H1 (cell line): ENCODE data around the gene COL8A2. TPM values are rescaled to one million over a fixed set of nuclear protein-coding genes. Genes with fewer than 3 reads are reported as not detected.

Experiments used
- CTCF ChIA-PET: fragments of 300-600 bp; sonication (Branson Sonifier 250); formaldehyde crosslinking; loops from one replicate; lab custom pipeline; 2021; ENCODE audit not compliant: partially characterized antibody; lab: Charles Lee
- POLR2A ChIA-PET: fragments of 300-600 bp; sonication (Branson Sonifier 250); formaldehyde crosslinking; loops from one replicate; lab custom pipeline; 2021; ENCODE audit warnings: inconsistent platforms; ENCODE audit not compliant: partially characterized antibody; lab: Charles Lee
- DNase-seq, 2 experiments: peaks; one replicate each; pipeline versions ENCODE4 v3.0.0 to v3.0.0-alpha.2; 2010 to 2022; ENCODE audit warnings: low spot score in 2 of 2, low read depth in 1 of 2, mixed read lengths in 1 of 2
- FAIRE-seq: peaks from 2 replicates; lab custom pipeline; 2011; peaks lifted over from hg19 to GRCh38; lab: Jason Lieb, UNC
- H2AFZ ChIP-seq: 2 replicates; pipeline ENCODE4 v1.8.1; 2012; ENCODE audit warnings: low read length, inconsistent platforms
- H2AK5ac ChIP-seq: 2 replicates; pipeline ENCODE4 v1.6.1; 2013; ENCODE audit warnings: low read depth, low read length
- H2BK120ac ChIP-seq: replicated peaks from 2 replicates; pipeline ENCODE3; 2013; ENCODE audit warnings: low read depth, low read length, inconsistent platforms
- H2BK12ac ChIP-seq: 2 replicates; pipeline ENCODE4 v1.6.1; 2013; ENCODE audit warnings: low read depth, low read length
- H2BK15ac ChIP-seq: 2 replicates; pipeline ENCODE4 v1.6.1; 2013; ENCODE audit warnings: low read length
- H2BK20ac ChIP-seq: 2 replicates; pipeline ENCODE4 v1.6.1; 2013; ENCODE audit warnings: low read length
- H2BK5ac ChIP-seq: 2 replicates; pipeline ENCODE4 v1.6.1; 2013; ENCODE audit warnings: low read depth, low read length
- H3K14ac ChIP-seq: 2 replicates; pipeline ENCODE4 v1.6.1; 2013; ENCODE audit warnings: inconsistent platforms; ENCODE audit not compliant: insufficient read length
- H3K18ac ChIP-seq: 2 replicates; pipeline ENCODE4 v1.6.1; 2013; ENCODE audit warnings: low read length; ENCODE audit errors: extremely low read depth
- H3K23ac ChIP-seq: 2 replicates; pipeline ENCODE4 v1.6.1; 2013; ENCODE audit warnings: inconsistent platforms; ENCODE audit not compliant: insufficient read length
- H3K23me2 ChIP-seq: 2 replicates; pipeline ENCODE4 v1.6.1; 2013; ENCODE audit warnings: low read depth, low read length
- H3K27ac ChIP-seq: 2 replicates; pipeline ENCODE4 v1.6.1; 2011; ENCODE audit warnings: low read depth, low read length, inconsistent platforms
- H3K27me3 ChIP-seq, 4 experiments: replicated peaks in 1 of 4; 1 replicate in 1 of 4; 2 replicates in 3 of 4; pipeline versions ENCODE4 v1.6.1 to v1.8.1; 2011 to 2013; ENCODE audit warnings: low read length in 3 of 4, mild to moderate bottlenecking in 3 of 4, inconsistent platforms in 2 of 4, mixed read lengths in 2 of 4, moderate library complexity in 1 of 4; ENCODE audit not compliant: control insufficient read depth in 3 of 4, insufficient read depth in 3 of 4; ENCODE audit errors: extremely low read depth in 1 of 4
- H3K36me3 ChIP-seq, 4 experiments: 2 replicates each; pipeline versions ENCODE4 v1.6.1 to v1.8.1; 2011 to 2013; ENCODE audit warnings: mild to moderate bottlenecking in 4 of 4, low read length in 3 of 4, moderate library complexity in 2 of 4, control low read depth in 1 of 4, inconsistent platforms in 1 of 4; ENCODE audit not compliant: insufficient read depth in 4 of 4, control insufficient read depth in 2 of 4
- H3K4ac ChIP-seq: replicated peaks from 2 replicates; pipeline ENCODE3; 2013; ENCODE audit warnings: low read length, low read depth, mixed read lengths, inconsistent platforms; ENCODE audit not compliant: insufficient read length
- H3K4me1 ChIP-seq, 4 experiments: replicated peaks in 1 of 4; 1 replicate in 1 of 4; 2 replicates in 3 of 4; pipeline versions ENCODE4 v1.6.1 to v1.8.1; 2011 to 2013; ENCODE audit warnings: low read length in 3 of 4, inconsistent platforms in 2 of 4, mixed read lengths in 1 of 4; ENCODE audit not compliant: insufficient read depth in 4 of 4, control insufficient read depth in 3 of 4
- H3K4me2 ChIP-seq, 2 experiments: 2 replicates each; pipeline versions ENCODE4 v1.6.1 to v1.8.1; 2011 to 2013; ENCODE audit warnings: low read depth in 2 of 2, low read length in 2 of 2, control low read depth in 1 of 2, inconsistent platforms in 1 of 2, mild to moderate bottlenecking in 1 of 2; ENCODE audit not compliant: insufficient read depth in 1 of 2
- H3K4me3 ChIP-seq, 4 experiments: fragments of 200-600, 300-600 bp in 1 of 4; sonication (generic), shearing (Covaris generic), sonication (Bioruptor Twin) in 1 of 4; 2 replicates each; pipeline versions ENCODE4 v1.5.1 to v1.8.1; 2011 to 2016; ENCODE audit warnings: low read length in 4 of 4, low read depth in 3 of 4, control low read depth in 2 of 4, inconsistent platforms in 2 of 4, mild to moderate bottlenecking in 2 of 4, mixed read lengths in 1 of 4, moderate library complexity in 1 of 4; ENCODE audit not compliant: insufficient read depth in 2 of 4; ENCODE audit errors: extremely low read depth in 1 of 4
- H3K56ac ChIP-seq: replicated peaks from 2 replicates; pipeline ENCODE3; 2013; ENCODE audit warnings: low read depth, mild to moderate bottlenecking, mixed read lengths, low read length, inconsistent platforms; ENCODE audit not compliant: insufficient read length
- H3K79me1 ChIP-seq: 2 replicates; pipeline ENCODE4 v1.6.1; 2013; ENCODE audit warnings: low read depth, low read length, control low read depth
- H3K79me2 ChIP-seq, 2 experiments: 2 replicates each; pipeline versions ENCODE4 v1.6.1 to v1.8.1; 2012 to 2013; ENCODE audit warnings: low read length in 2 of 2, mild to moderate bottlenecking in 2 of 2, inconsistent platforms in 1 of 2; ENCODE audit not compliant: insufficient read depth in 2 of 2, control insufficient read depth in 1 of 2
- H3K9ac ChIP-seq, 4 experiments: replicated peaks in 1 of 4; 1 replicate in 1 of 4; 2 replicates in 3 of 4; pipeline versions ENCODE4 v1.6.1 to v1.8.1; 2011 to 2013; ENCODE audit warnings: low read depth in 3 of 4, low read length in 3 of 4, control low read depth in 2 of 4, mild to moderate bottlenecking in 2 of 4, moderate library complexity in 2 of 4, inconsistent platforms in 1 of 4; ENCODE audit errors: extremely low read depth in 1 of 4
- H3K9me3 ChIP-seq, 2 experiments: 2 replicates each; pipeline versions ENCODE4 v1.6.1 to v1.8.1; 2012 to 2013; ENCODE audit warnings: mild to moderate bottlenecking in 2 of 2, moderate library complexity in 2 of 2, control low read depth in 1 of 2, inconsistent platforms in 1 of 2, low read depth in 1 of 2, low read length in 1 of 2, mixed read lengths in 1 of 2; ENCODE audit not compliant: insufficient read depth in 2 of 2
- H4K20me1 ChIP-seq, 2 experiments: replicated peaks in 1 of 2; 2 replicates each; pipeline versions ENCODE3 to v1.8.1; 2011 to 2013; ENCODE audit warnings: inconsistent platforms in 2 of 2, low read length in 2 of 2, mild to moderate bottlenecking in 1 of 2; ENCODE audit not compliant: insufficient read depth in 2 of 2, control insufficient read depth in 1 of 2
- H4K5ac ChIP-seq: 2 replicates; pipeline ENCODE4 v1.6.1; 2013; ENCODE audit warnings: low read length, low read depth, mixed read lengths, inconsistent platforms; ENCODE audit not compliant: insufficient read length
- H4K8ac ChIP-seq: 2 replicates; pipeline ENCODE4 v1.8.0; 2013; ENCODE audit warnings: mild to moderate bottlenecking, moderate library complexity, low read length, inconsistent platforms; ENCODE audit not compliant: insufficient read depth; ENCODE audit errors: extremely low read depth
- H4K91ac ChIP-seq: replicated peaks from 2 replicates; pipeline ENCODE3; 2013; ENCODE audit warnings: low read length, mixed read lengths, inconsistent platforms; ENCODE audit not compliant: insufficient read length
- FOSL1 ChIP-seq: IDR thresholded peaks from 2 replicates; pipeline ENCODE4 v1.6.1; 2011; ENCODE audit warnings: mild to moderate bottlenecking, low read depth, low read length, moderate library complexity; ENCODE audit not compliant: insufficient read depth
- GTF2F1 ChIP-seq: IDR thresholded peaks from 2 replicates; pipeline ENCODE4 v1.6.1; 2012; ENCODE audit warnings: low read depth, low read length, improper control_type of control experiment, borderline replicate concordance
- KDM4A ChIP-seq: IDR thresholded peaks from one replicate; pipeline ENCODE4 v1.7.1; 2012; ENCODE audit warnings: low read depth, mild to moderate bottlenecking, moderate library complexity, low read length, inconsistent platforms; ENCODE audit not compliant: severe bottlenecking
- KDM5A ChIP-seq: fragments of 200-600 bp; IDR thresholded peaks from 2 replicates; pipeline ENCODE4 v1.7.1; 2012; ENCODE audit warnings: mild to moderate bottlenecking, low read length, inconsistent platforms, mixed read lengths
- POLR2A ChIP-seq, 2 experiments: IDR thresholded peaks; 1 replicate in 1 of 2; 2 replicates in 1 of 2; pipeline ENCODE4 v1.6.1; 2011; ENCODE audit warnings: low read depth in 2 of 2, low read length in 2 of 2, mild to moderate bottlenecking in 2 of 2; ENCODE audit errors: control extremely low read depth in 1 of 2
- POLR2AphosphoS5 ChIP-seq: IDR thresholded peaks from 2 replicates; pipeline ENCODE4 v1.6.1; 2011; ENCODE audit warnings: low read depth, low read length
- RNF2 ChIP-seq: fragments of 200-900, 300-1000 bp; sonication (generic); IDR thresholded peaks from 2 replicates; pipeline ENCODE4 v1.7.1; 2016; ENCODE audit warnings: borderline replicate concordance, low read depth, mild to moderate bottlenecking, antibody characterized with exemption, low read length; ENCODE audit not compliant: poor library complexity, severe bottlenecking; ENCODE audit errors: missing control alignments
- TEAD4 ChIP-seq: IDR thresholded peaks from 2 replicates; pipeline ENCODE4 v1.6.1; 2012; ENCODE audit warnings: low read depth, low read length, inconsistent platforms, mixed read lengths
- ZNF274 ChIP-seq: IDR thresholded peaks from 2 replicates; pipeline ENCODE4 v1.7.0; 2012; ENCODE audit warnings: low read length, borderline replicate concordance; ENCODE audit errors: extremely low read depth
- WGBS, 2 experiments: shearing (Covaris generic) in 1 of 2; methylation state at CpG; one replicate each; pipeline versions ENCODE4 v1.1.6 to v1.1.7; 2013 to 2015; ENCODE audit warnings: low lambda C conversion rate in 2 of 2, mixed read lengths in 2 of 2, inconsistent platforms in 1 of 2, low coverage in 1 of 2, missing lambda C conversion rate in 1 of 2; ENCODE audit not compliant: insufficient replicate concordance in 2 of 2, insufficient coverage in 1 of 2, insufficient read length in 1 of 2; ENCODE audit errors: extremely low coverage in 1 of 2, missing lambda C conversion rate in 1 of 2; 5-methylcytosine and 5-hydroxymethylcytosine counted together
- polyA plus RNA-seq, 7 experiments: library from polyadenylated mRNA; depleted of rRNA in 3 of 7; stranded (reverse) in 5 of 7; unstranded in 2 of 7; fragments of >200 nt in 5 of 7; fragments of 200-250 nt in 2 of 7; gene quantifications; 1 replicate in 5 of 7; 2 replicates in 1 of 7; 4 replicates in 1 of 7; pipeline versions ENCODE4 v1.2.1 to v1.2.3, GENCODE V29; 2011 to 2013; ENCODE audit warnings: missing spikeins in 2 of 7, mixed read lengths in 2 of 7
- total RNA-seq: library from RNA; stranded (reverse); fragmentation: NEBNext Ultra II Directional; extraction: Animal tissue kit (Norgen Biotek cat#: 25700); gene quantifications from 2 replicates; pipeline ENCODE4 v1.2.1, GENCODE V29; 2021
- TF ChIP-seq, protein P1 (sequence below): IDR thresholded peaks from 2 replicates; pipeline ENCODE4 v1.6.1; 2011; ENCODE audit warnings: low read length, improper control_type of control experiment
- TF ChIP-seq, protein P2 (sequence below): IDR thresholded peaks from 2 replicates; pipeline ENCODE4 v1.6.1; 2012; ENCODE audit warnings: inconsistent platforms

Gene COL8A2
- total and polyA plus RNA-seq, 2 of the 8 experiments (the other 6 are each of a cell fraction or from before 2014, with no cell fraction given): 2.1 to 2.8 TPM

DNA sequence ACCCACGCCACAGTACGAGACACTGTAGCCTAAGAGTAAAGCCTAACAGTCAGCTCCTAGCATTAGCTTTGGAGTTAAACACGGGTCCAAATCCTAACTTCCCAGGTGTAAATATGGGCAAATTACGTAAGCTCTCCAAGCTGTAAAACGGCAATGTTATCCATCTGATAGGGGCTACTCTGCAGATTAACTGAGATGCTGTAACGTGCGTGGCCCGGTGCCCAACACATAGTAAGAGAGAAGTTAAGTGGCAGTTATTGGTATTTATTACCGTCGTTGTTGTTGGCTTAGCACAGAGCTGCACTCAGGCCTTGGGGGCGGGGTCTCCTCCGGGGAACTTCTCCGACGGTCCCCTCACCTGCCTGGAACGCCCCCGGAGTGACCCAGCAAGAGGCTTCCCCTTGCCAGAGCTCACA is 23.8 kb upstream of the COL8A2 start:
- Histone ChIP-seq H4K20me1 (no peaks in the 10 kb centered on the region), H3K56ac (peak overlapping the region; percentile 47), H3K23me2 (peaks cover 4% of the 10 kb centered on the region), H4K8ac (peak overlapping the region; percentile 93), H2BK15ac (0 out of 2 replicates have a peak overlapping the region, but pooled peaks have one; percentile 40), H2BK20ac (no peak overlapping the region), H3K79me2 (peaks cover 0 to 3% of the 10 kb centered on the region in 2 experiments; a peak in 1 of 4 replicates), H2AK5ac (no peak overlapping the region), H3K18ac (no peak overlapping the region; the same call in 1 of the 2 replicates), H3K27me3 (peaks cover 6 to 16% (median 12%) of the 10 kb centered on the region in 4 experiments), H3K4me2 (peak overlapping the region; percentile 63 to 92), H3K23ac (no peak overlapping the region), H3K36me3 (no peaks in the 10 kb centered on the region), H2BK120ac (peak overlapping the region; percentile 88), H3K4ac (peak overlapping the region; percentile 91), H2BK5ac (peak overlapping the region; percentile 87), H3K79me1 (0 out of 2 replicates have a peak, but pooled peaks cover 4% of the 10 kb centered on the region), H4K5ac (peak overlapping the region; percentile 19), H2BK12ac (peak overlapping the region; percentile 60; the same call in 1 of the 2 replicates), H3K4me3 (peak overlapping the region; percentile 68 to 85 (median 79)), H3K9me3 (no peaks in the 10 kb centered on the region), H3K27ac (peak overlapping the region; percentile 62), H3K14ac (no peak overlapping the region), H2AFZ (peak overlapping the region; percentile 96), H3K9ac (peak overlapping the region; percentile 62 to 70 (median 68)), H3K4me1 (peaks cover 8 to 19% (median 15%) of the 10 kb centered on the region in 4 experiments), H4K91ac (peak overlapping the region; percentile 66)
- FAIRE-seq (no peak), DNase-seq (no peak)
- WGBS, 2 experiments: 7% methylated on average over 16 of the region's 16 CpGs; no CpG with 5 or more reads in 1 of the 2 experiments
- POLR2A ChIA-PET: interaction anchor here (0.8 to 5.4 kb wide), 19 partner anchors 8 to 238 kb away, joined by 3 to 49 read pairs (median 5); partner anchors contain the start of genes EVA1B, SH3D21, TEKT2 and THRAP3
- CTCF ChIA-PET: interaction anchor here (0.8 to 10.1 kb wide), 34 partner anchors 9 to 334 kb away, joined by 3 to 261 read pairs (median 6); partner anchors contain the start of genes CSF3R and THRAP3
- TF ChIP-seq RNF2 (no peak), FOSL1 (no peak), POLR2A (IDR thresholded peaks at IDR 0.05; ENCODE audit: control extremely low read depth in 1 of 2, low read depth in 2 of 2, low read length in 2 of 2) (peak in 1 of 2 experiments; percentile 43; a peak in 1 of 3 replicates), ZNF274 (no peak), KDM4A (peak; percentile 47), KDM5A (0 out of 2 replicates have a peak, but pooled peaks have one; percentile 4), POLR2AphosphoS5 (no peak), GTF2F1 (no peak), TEAD4 (no peak)
- TF ChIP-seq, protein P1, sequence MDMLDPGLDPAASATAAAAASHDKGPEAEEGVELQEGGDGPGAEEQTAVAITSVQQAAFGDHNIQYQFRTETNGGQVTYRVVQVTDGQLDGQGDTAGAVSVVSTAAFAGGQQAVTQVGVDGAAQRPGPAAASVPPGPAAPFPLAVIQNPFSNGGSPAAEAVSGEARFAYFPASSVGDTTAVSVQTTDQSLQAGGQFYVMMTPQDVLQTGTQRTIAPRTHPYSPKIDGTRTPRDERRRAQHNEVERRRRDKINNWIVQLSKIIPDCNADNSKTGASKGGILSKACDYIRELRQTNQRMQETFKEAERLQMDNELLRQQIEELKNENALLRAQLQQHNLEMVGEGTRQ: no peak
- TF ChIP-seq, protein P2, sequence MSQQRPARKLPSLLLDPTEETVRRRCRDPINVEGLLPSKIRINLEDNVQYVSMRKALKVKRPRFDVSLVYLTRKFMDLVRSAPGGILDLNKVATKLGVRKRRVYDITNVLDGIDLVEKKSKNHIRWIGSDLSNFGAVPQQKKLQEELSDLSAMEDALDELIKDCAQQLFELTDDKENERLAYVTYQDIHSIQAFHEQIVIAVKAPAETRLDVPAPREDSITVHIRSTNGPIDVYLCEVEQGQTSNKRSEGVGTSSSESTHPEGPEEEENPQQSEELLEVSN: no peak
